Measurements from ENCODE around the gene C1orf210.

- TF ChIP-seq, protein P1, sequence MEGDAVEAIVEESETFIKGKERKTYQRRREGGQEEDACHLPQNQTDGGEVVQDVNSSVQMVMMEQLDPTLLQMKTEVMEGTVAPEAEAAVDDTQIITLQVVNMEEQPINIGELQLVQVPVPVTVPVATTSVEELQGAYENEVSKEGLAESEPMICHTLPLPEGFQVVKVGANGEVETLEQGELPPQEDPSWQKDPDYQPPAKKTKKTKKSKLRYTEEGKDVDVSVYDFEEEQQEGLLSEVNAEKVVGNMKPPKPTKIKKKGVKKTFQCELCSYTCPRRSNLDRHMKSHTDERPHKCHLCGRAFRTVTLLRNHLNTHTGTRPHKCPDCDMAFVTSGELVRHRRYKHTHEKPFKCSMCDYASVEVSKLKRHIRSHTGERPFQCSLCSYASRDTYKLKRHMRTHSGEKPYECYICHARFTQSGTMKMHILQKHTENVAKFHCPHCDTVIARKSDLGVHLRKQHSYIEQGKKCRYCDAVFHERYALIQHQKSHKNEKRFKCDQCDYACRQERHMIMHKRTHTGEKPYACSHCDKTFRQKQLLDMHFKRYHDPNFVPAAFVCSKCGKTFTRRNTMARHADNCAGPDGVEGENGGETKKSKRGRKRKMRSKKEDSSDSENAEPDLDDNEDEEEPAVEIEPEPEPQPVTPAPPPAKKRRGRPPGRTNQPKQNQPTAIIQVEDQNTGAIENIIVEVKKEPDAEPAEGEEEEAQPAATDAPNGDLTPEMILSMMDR (IDR thresholded peaks at IDR 0.05): no peak
- no peak for TF ChIP-seq EZH2 (IDR thresholded peaks at IDR 0.05; ENCODE audit: borderline replicate concordance, insufficient read depth, low read depth, low read length, poor library complexity, severe bottlenecking)
These were observed 10.8 kb upstream of the C1orf210 start for GRCh38 chr1:43296207-43296606.
